ENCODE data around the gene SPINK13.
A peak's percentile ranks its signal among the peaks of the same experiment; 100 is the strongest.
"Not testable (repeated sequence)": the region's sequence is repeated elsewhere in the genome, so short reads cannot be mapped to it uniquely, and the experiment has no call there.

The SPINK13 gene, protein sequence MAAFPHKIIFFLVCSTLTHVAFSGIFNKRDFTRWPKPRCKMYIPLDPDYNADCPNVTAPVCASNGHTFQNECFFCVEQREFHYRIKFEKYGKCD

DNA sequence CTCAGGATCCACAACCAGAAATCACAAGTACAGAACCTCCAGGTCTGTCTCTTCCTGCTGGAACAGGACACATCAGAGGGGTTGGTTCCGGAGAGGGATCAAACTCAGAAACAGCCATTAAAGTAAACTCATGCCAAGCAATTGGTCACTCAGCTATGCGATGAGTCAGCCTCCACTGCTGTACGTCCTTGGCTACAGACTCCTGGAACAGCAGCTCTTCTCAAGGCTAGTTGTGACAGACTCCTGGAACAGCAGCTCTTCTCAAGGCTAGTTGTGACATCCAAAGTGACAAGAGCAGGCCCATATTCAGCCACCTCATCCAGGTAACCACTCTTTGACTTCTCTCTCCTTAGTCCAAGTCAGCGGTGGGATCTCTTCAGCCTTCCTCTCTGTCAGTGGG, at the start of gene SPINK13:
SPINK13 (plus strand) TSS at position 229 of the 400 bp plus-strand sequence. CDS start 1,279 bp downstream, outside the sequence.
- peak; percentile 2 for DNase-seq (ENCODE audit: insufficient read length, low spot score)

DNA sequence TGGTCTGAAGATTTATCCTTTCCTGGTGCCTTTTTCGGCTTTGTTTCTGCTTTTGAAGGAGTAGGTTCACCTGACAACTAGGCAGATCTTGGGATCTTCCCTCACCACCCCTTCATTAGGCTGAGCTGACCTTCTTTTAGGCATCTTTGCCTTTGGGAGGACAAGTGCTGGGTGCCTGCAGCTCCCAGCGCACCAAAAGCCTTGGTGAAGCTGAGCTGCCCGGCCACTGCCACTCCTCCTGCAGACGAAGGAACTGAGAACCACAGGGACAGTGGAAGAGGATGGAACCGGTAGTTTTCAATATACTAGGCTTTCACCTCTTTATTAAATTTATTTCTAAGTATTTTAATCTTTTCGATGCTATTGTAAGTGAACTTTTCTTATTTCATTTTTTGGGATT, 47.1 kb upstream of the SPINK13 start:
- DNase-seq (ENCODE audit: insufficient read length, low spot score): no peak
- no peak for FAIRE-seq

More for the DNA sequence above, at the start of gene SPINK13:
- FAIRE-seq: no peak

DNA sequence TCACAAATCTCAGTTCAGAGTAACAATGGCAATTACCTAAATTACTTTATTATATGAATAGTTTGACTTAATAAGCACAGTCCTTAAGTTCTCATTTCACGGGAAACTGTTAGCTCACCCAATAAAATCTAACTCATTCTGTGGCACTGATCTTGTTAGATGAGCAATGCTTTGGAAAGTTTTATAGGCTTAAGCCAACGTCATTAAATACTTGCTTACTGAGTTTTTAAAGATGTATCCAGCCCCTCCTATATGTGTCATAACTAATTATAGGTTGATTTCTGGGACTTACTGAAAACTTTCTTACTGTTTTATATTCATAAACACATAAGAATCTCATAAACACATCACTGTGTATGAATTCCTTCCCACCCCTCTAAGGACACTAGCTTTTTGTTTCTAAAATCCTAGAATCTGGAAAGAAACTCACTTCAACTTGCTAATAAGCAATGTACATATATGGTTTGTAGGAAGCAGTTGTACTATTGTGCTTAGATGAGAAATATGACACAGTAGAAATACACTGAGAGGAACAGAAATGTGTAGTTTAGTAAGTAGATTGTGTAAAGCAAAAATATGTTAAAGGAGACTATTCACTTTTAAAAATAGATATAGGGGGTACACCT, 44.4 kb upstream of the SPINK13 start:
- DNase-seq (ENCODE audit: insufficient read length, low spot score) (no peak), FAIRE-seq (no peak)

DNA sequence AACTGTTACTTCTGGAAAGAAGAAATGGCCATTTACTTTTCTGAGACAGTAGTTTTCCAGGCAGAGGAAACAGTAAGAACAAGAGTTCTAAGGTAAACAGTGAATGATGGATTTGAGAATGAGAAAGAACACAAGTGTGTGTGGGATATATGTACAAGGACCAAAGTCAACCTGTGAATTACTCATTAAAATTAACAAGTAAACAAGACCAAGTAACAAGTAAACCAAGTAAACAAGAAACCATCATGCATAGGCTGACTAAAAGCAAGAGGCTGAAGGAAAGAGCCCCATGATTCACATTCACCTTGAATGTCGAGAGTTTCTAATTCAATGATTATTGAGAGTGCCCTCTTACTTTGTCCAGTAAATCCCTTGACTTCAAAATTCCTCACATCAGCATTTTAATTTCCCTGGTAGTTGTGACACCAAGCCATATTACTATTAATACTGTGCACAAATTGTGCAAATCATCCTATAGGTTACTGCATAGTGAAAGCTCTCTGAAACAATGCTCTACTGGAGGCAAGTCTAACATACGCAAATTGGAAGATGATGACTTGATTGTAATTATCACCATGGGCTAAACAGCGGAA, 40.1 kb upstream of the SPINK13 start:
- FAIRE-seq: no peak
- no peak for DNase-seq (ENCODE audit: insufficient read length, low spot score)

DNA sequence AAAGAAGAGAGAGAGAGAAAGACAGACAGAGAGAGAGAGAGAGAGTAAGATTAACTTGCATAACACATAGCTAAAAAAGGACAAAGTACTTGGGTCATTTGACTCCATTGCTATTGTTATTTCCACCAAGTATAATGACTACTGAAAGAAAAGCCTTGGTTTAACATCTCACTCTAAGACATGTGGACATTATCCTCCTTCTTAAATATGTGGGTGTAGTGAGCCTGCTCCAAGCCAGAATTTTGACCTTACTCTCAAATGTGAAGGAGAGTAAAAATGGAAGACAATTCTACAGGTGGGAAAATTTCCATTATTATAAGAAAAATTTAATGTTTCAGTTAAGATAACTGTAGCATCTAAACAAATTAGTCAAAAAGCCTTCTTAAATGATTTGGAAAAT, 38.8 kb upstream of the SPINK13 start:
- DNase-seq (ENCODE audit: insufficient read length, low spot score) (no peak), FAIRE-seq (no peak)

DNA sequence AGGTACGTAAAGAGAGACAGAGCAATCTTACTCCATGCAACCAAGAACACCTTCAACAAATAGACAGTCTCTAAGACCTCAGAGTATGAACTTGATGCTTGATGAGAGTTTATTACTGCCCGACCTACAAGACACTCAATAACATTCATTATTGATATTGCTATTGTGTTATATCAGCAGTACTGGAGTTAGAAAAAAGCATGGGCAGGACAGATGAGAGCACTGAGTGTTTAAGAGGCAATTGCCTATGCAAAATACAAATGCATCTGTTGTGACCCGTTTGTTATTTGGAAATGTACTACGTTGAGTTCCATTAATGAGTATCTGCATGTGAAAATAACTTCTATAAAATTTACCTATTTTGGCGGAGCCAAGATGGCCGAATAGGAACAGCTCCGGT, 38.4 kb upstream of the SPINK13 start:
- no peak for FAIRE-seq
- no peak for DNase-seq (ENCODE audit: insufficient read length, low spot score)

DNA sequence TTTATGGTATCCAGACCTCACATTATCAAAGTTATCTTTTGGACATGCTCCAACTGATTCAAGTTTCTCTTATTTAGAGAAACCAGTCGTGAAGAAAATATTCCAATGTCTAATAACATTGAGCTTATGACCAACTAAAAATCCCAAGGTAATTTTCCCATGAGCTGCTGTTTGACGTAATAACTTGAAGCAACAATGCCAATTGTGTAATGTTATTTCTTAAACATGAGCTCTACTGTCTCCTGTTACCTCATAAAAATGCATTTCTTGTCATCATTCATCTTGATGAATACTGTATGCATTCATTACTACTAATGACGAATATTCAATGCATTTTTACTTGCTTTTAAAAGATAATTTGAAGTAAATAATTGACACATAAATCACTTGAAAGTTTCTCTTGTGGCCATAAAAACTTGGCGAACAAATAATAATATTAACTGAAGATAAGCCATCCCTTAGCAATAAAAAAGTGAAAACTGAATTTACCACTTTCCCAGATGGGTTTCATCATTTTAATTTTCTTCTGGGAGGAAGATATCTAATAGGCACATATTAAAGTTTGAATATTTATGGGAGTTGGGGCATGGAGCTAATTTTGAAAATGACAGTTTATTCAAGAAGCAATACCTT, 30.7 kb upstream of the SPINK13 start:
- FAIRE-seq (no peak), DNase-seq (ENCODE audit: insufficient read length, low spot score) (no peak)

DNA sequence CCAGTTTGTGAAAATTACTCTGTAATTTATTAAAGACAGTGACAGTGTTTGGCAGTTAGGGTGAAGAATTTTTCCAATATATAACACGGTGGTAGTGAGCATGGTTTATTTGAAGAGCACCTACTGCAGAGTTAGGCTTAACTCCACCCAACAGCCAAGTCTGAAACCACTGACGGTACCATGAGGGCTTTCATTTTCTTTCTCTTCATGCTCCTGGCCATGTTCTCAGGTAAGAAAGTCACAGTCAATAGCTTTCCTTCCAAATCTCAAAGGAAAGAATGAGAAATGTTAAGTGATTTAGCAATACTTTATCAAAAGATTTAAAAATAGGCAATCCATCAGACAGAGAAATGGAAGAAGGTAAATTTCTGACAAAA, 30.2 kb upstream of the SPINK13 start, which contains the start of gene MARCOL:
MARCOL (plus strand) TSS at position 108 of the 377 bp plus-strand sequence; CDS start at position 181, 73 bp downstream.
- DNase-seq (ENCODE audit: insufficient read length, low spot score): no peak
- no peak for FAIRE-seq

DNA sequence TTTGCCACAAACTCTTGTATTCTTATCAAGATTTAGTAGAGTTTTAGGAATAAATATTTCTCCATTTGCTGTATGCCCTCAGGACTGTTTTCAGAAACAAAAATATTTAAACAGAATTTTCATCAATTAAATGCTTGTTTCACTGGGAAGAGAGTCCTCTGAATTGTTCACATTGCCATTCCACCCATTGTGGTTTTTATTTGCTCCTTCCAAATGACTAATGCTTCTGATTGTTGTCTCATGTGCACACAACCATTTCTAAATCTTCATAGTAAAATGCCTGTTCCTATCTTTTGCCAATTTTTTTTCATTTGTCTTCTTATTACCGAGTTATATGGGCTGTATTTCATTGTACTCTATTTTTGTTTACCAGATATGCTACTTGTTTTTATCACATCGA, 19.7 kb upstream of the SPINK13 start:
- no peak for FAIRE-seq
- DNase-seq (ENCODE audit: insufficient read length, low spot score): no peak

DNA sequence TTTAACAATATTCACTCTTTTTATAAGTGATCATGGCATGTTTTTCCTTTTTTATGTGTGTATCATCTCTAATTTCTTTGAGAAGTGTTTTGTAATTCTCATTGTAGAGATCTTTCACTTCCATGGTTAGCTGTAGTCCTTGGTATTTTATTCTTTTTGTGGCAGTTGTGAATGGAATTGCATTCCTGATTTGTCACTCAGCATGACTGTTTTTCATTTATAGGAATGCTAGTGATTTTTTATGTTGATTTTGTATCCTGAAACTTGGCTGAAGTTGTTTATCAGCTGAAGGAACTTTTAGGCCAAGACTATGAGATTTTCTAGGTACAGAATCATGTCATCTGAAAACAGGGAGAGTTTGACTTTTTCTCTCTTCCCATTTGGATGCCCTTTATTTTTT, 13.1 kb upstream of the SPINK13 start:
- DNase-seq (ENCODE audit: insufficient read length, low spot score) (no peak), FAIRE-seq (no peak)

DNA sequence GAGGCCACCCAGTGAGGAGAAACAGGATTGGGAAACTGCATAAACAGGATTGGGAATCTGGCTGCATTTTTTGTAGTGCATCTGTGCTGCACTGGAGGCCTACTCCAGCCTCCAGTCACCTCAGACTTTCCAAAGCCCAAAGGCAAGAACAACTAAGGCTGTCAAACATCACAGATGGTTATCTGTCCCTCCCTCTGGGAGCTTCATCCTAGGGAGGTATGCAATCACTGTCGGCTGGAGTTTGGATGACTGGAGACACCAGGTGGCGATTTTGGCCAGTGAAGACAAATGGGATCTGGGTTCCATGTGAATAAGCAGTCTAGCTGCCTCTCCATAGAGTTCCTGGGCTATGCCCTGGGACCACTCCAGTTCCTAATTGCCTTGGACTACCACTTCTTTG, 9.3 kb upstream of the SPINK13 start:
- DNase-seq (ENCODE audit: insufficient read length, low spot score) (no peak), FAIRE-seq (no peak)

DNA sequence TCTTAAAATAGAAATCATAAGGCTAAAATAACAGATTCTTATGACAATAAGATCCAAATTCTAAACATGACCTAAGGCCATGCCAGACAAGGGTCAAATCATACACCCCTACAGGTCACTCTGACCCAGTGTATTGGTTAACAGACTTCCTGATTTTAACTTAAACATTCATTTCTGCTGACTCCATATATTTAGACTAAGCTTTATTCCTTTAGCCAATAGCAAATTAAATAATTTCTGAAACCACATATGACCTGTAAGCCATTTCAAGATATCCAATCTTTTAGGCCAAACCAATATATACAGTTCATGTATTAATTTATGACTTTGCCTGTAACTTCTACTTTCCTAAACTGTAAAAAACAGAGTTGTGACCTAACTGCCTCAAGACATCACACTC, 7.4 kb upstream of the SPINK13 start:
- DNase-seq (ENCODE audit: insufficient read length, low spot score): no peak
- no peak for FAIRE-seq

DNA sequence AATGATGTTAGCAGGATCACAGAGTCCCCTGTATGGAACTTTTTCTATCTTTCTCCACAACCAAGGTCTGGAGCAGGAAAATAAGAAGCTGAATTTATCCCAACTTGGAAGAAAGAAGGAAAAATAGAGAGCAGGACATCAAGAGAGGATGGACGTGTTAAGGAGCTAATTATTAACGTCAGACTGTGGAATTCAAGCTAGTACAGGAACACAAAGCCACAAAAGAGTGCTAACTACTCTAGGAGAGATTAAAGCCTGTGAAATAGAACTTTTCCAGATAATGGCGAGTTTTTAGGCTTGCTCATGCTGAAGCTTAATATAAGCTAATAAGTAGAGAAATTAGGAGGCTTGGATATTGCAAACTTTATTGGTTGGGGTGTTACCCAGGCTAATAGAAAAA, 632 bp upstream of the SPINK13 start:
- DNase-seq (ENCODE audit: insufficient read length, low spot score): no peak
- no peak for FAIRE-seq

DNA sequence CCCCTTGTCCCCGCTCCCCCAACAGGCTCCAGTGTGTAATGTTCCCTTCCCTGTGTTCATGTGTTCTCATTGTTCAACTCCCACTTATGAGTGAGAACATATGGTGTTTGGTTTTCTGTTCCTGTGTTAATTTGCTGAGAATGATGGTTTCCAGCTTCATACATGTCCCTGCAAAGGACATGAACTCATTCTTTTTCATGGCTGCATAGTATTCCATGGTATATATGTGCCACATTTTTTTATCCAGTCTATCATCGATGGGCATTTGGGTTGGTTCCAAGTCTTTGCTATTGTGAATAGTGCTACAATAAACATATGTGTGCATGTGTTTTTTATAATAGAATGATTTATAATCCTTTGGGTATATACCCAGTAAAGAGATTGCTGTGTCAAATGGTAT, 6.5 kb downstream of the SPINK13 start:
- DNase-seq (ENCODE audit: insufficient read length, low spot score); FAIRE-seq: not testable (repeated sequence)

DNA sequence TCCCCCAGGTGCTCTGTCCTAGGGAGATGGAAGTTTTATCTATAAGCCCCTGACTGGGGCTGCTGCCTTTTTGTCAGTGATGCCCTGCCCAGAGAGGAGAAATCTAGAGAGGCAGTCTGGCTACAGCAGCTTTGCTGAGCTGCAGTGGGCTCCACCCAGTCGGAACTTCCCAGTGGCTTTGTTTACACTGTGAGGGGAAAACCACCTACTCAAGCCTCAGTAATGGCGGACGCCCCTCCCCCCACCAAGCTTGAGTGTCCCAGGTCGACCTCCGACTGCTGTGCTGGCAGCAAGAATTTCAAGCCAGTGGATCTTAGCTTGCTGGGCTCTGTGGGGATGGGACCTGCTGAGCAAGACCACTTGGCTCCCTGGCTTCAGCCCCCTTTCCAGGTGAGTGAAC, 12.3 kb downstream of the SPINK13 start:
- not testable (repeated sequence) for DNase-seq (ENCODE audit: insufficient read length, low spot score); FAIRE-seq

DNA sequence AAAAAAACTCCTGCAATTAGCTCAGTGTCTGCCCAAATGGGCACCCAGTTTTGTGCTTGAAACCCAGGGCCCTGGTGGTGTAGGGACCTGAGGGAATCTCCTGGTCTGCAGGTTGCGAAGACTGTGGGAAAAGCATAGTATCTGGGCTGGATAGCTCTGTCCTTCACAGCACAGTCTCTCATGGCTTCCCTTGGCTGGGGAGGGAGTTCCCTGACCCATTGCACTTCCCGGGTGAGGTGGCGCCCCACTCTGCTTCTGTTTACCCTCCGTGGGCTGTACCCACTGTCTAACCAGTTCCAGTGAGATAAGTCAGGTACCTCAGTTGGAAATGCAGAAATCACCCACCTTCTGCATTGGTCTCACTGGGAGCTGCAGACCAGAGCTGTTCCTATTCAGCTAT, 12.7 kb downstream of the SPINK13 start:
- FAIRE-seq; DNase-seq (ENCODE audit: insufficient read length, low spot score): not testable (repeated sequence)

DNA sequence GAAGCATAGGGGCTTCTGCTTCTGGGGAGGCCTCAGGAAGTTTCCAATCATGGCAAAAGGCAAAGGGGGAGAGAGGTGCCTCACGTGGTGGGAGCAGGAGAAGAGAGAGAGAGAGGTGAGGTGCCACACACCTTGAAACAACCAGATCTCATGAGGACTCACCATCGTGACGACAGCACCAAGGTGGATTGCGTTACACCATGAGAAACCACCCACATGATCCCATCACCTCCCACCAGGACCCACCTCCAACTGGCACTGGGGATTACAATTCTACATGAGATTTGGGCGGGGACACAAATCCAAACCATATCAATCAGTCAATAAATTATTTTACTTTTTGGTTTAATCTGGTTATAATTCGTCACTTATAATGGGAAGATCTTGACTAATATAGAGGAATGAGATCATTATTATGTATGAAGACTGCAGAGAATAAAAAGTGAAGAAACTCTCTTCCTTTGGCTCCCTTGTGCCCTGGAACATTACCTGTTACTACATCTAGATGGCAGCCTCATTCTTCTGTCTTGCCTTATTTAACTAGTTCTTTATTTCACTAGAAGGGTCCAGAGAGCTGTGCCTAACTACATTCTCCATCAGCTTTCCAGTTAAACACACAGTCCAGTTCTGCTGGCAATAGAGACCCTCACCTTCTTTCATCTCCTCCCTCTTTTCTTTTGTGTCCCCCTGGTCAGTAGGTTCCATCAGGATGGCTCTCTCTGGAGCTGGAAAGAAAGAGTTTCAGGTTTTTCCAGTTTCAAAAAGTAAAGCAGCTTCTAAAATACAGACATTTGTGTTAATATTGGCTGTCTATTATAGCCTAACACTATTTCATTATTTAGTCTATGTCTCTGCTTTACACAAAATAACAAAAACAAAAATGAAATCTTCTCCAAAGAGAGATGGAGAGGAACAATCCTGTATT, 21.9 kb downstream of the SPINK13 start:
- FAIRE-seq: no peak
- DNase-seq (ENCODE audit: insufficient read length, low spot score): no peak

DNA sequence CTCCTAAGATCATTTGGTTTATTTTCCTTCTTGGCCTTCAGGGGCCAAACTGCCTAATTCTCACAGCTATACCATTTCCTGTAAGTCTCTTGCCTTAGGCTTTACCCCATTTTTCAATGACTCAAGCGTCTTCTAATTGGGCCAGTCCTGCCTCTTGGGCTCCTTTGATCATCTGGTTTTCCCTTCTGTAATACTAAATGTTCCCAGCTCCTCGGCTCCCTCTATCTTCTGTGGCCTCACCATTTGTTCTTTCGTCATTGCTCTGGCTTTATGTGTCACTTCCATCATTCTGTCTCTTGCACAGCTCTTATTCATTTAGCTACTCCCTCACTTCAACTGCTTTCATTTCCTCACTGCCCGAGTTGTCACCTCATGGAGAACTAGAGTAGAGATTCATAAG, 29.1 kb downstream of the SPINK13 start:
- FAIRE-seq (no peak), DNase-seq (ENCODE audit: insufficient read length, low spot score) (no peak)

DNA sequence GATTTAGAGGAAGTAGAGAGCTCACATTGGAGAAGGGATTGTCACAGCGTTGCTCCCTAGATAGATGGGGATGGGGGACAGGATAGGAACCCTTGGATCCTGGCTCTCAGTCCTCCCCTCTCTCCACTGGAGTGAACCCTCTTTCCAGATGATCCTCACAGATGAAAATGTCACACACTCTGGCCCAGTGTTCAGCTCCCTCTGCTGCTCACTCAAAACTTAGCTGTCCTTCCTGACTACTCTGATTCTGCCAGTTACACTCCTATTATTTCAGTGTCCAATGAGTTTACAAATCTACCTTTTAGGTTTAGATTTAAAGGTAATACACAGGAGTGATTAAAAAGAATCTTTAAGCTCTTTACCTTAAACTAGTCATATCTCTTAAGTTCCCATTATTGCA, 37.9 kb downstream of the SPINK13 start:
- no peak for DNase-seq (ENCODE audit: insufficient read length, low spot score)
- FAIRE-seq: no peak

DNA sequence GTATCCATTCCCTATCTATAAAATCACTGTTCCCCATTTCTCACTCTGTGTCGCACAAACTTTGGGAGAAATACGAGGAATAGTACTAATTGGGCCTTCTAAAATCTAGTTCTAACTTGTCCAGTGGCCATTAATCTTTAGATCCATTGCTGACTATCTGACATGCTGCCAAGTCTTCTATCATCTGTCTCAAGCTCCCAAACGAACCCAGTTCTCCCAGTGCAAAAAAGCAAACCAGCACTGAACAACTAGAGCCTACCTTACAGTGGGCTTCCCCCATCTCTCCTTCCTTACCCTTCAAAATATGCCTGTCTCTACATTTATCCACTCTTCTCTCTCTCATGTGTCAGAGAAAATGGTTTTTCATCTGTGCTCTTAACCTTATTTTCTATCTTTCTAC, 40.4 kb downstream of the SPINK13 start:
- FAIRE-seq (no peak), DNase-seq (ENCODE audit: insufficient read length, low spot score) (no peak)

DNA sequence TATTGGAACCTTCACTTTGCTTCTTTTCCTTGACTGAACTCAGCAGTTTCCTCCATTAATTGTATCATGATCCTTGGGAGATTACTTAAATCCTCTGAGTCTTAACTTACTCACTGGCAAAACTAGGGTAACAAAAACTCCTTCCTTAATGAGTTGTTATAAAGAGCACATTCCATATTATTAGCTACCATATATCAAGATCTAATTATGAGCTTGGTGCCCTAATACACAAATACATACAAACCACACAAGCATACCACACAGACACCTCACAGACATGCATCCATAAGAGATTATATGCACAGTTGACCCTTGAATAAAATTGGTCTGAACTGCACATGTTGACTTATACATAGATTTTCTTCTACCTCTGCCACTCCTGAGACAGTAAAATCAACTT, 41.2 kb downstream of the SPINK13 start:
- DNase-seq (ENCODE audit: insufficient read length, low spot score): no peak
- no peak for FAIRE-seq
